SK-N-SH (cell line): ENCODE results near the gene ZNRF1. TPM values are rescaled to one million over a fixed set of nuclear protein-coding genes. Genes with fewer than 3 reads are reported as not detected.

Experiments used
- CTCF ChIA-PET: fragments of 300-600, 350-600 bp; formaldehyde crosslinking; extraction: SDS; loops from one replicate; lab custom pipeline; 2021; lab: Yijun Ruan, JAX
- POLR2A ChIA-PET: fragments of 350-600 bp; sonication (Branson Sonifier 250); formaldehyde crosslinking; extraction: SDS; loops from one replicate; lab custom pipeline; 2020; ENCODE audit warnings: antibody characterized with exemption, inconsistent platforms; lab: Yijun Ruan, JAX
- DNase-seq: peaks from one replicate; pipeline ENCODE4 v3.0.0; 2012
- H2AFZ ChIP-seq: fragments of 200-600 bp; sonication (generic); 2 replicates; pipeline ENCODE4 v1.8.1; 2016; ENCODE audit warnings: antibody characterized with exemption, mild to moderate bottlenecking, low read depth
- H3F3A ChIP-seq: fragments of 200-600 bp; sonication (generic); replicated peaks from 2 replicates; pipeline ENCODE3; 2016; ENCODE audit warnings: antibody characterized with exemption, mild to moderate bottlenecking; ENCODE audit not compliant: insufficient read depth
- H3K27ac ChIP-seq, 2 experiments: fragments of 200-500 bp in 1 of 2; fragments of 200-600 bp in 1 of 2; sonication (Bioruptor generic) in 1 of 2; sonication (generic), shearing (Covaris generic) in 1 of 2; 2 replicates each; pipeline versions ENCODE4 v1.5.1 to v1.6.1; 2014 to 2016; ENCODE audit warnings: low read depth in 2 of 2, inconsistent platforms in 1 of 2, low read length in 1 of 2, mild to moderate bottlenecking in 1 of 2, mixed read lengths in 1 of 2
- H3K27me3 ChIP-seq: fragments of 200-600 bp; sonication (generic), shearing (Covaris generic); 2 replicates; pipeline ENCODE4 v1.6.1; 2016; ENCODE audit warnings: mixed run types; ENCODE audit not compliant: insufficient read depth
- H3K36me3 ChIP-seq, 2 experiments: fragments of 200-500 bp in 1 of 2; fragments of 200-600 bp in 1 of 2; sonication (Bioruptor generic) in 1 of 2; sonication (generic) in 1 of 2; replicated peaks in 1 of 2; 2 replicates each; pipeline versions ENCODE3 to v1.5.1; 2014 to 2016; ENCODE audit warnings: low read length in 1 of 2, mild to moderate bottlenecking in 1 of 2; ENCODE audit not compliant: insufficient read depth in 2 of 2, control insufficient read depth in 1 of 2
- H3K4me1 ChIP-seq, 2 experiments: fragments of 200-500 bp in 1 of 2; fragments of 200-600 bp in 1 of 2; sonication (Bioruptor generic) in 1 of 2; sonication (generic), shearing (Covaris generic) in 1 of 2; 2 replicates each; pipeline versions ENCODE4 v1.5.1 to v1.6.1; 2014 to 2016; ENCODE audit warnings: low read depth in 1 of 2, low read length in 1 of 2, mixed run types in 1 of 2; ENCODE audit not compliant: insufficient read depth in 2 of 2, control insufficient read depth in 1 of 2
- H3K4me2 ChIP-seq: fragments of 200-600 bp; sonication (generic), shearing (Covaris generic); 2 replicates; pipeline ENCODE4 v1.6.1; 2017; ENCODE audit warnings: mixed run types
- H3K4me3 ChIP-seq, 2 experiments: fragments of 200-500 bp in 1 of 2; fragments of 200-600 bp in 1 of 2; sonication (Bioruptor generic) in 1 of 2; sonication (generic), shearing (Covaris generic) in 1 of 2; 2 replicates each; pipeline versions ENCODE4 v1.5.1 to v1.8.1; 2014 to 2016; ENCODE audit warnings: low read depth in 2 of 2, inconsistent platforms in 1 of 2, low read length in 1 of 2, mild to moderate bottlenecking in 1 of 2, mixed read lengths in 1 of 2, moderate library complexity in 1 of 2
- H3K79me2 ChIP-seq: fragments of 200-600 bp; sonication (generic); 2 replicates; pipeline ENCODE4 v1.8.1; 2017; ENCODE audit warnings: mild to moderate bottlenecking; ENCODE audit not compliant: insufficient read depth
- H3K9ac ChIP-seq: fragments of 200-600 bp; sonication (generic); 2 replicates; pipeline ENCODE4 v1.6.1; 2017; ENCODE audit warnings: mixed run types
- H3K9me2 ChIP-seq: fragments of 200-600 bp; sonication (generic); 2 replicates; pipeline ENCODE4 v1.6.1; 2017; ENCODE audit warnings: mixed run types
- H3K9me3 ChIP-seq: fragments of 200-600 bp; sonication (generic); 2 replicates; pipeline ENCODE4 v1.6.1; 2017; ENCODE audit warnings: mixed run types, mild to moderate bottlenecking, moderate library complexity
- H4K20me1 ChIP-seq: fragments of 200-600 bp; sonication (generic); 2 replicates; pipeline ENCODE4 v1.6.1; 2017; ENCODE audit warnings: mild to moderate bottlenecking, mixed run types; ENCODE audit not compliant: insufficient read depth
- CHD2 ChIP-seq: fragments of 150-350 bp; IDR thresholded peaks from 2 replicates; pipeline ENCODE4 v1.6.1; 2018; ENCODE audit warnings: low read length; ENCODE audit not compliant: partially characterized antibody
- EP300 ChIP-seq, 2 experiments: IDR thresholded peaks; 2 replicates each; pipeline versions ENCODE4 v1.4.0 to v1.6.1; 2012; ENCODE audit warnings: borderline replicate concordance in 1 of 2, low read depth in 1 of 2, low read length in 1 of 2
- EZH2phosphoT487 ChIP-seq: fragments of 200-600 bp; sonication (generic); IDR thresholded peaks from 2 replicates; pipeline ENCODE4 v1.6.1; 2017; ENCODE audit warnings: low read depth, mixed run types, mild to moderate bottlenecking, antibody characterized with exemption, moderate library complexity, borderline replicate concordance
- FOSL2 ChIP-seq: IDR thresholded peaks from 2 replicates; pipeline ENCODE4 v1.4.0; 2012; ENCODE audit warnings: low read depth, mild to moderate bottlenecking, moderate library complexity, borderline replicate concordance
- MEF2A ChIP-seq: IDR thresholded peaks from 2 replicates; pipeline ENCODE4 v1.4.0; 2012; ENCODE audit warnings: low read depth, borderline replicate concordance
- MXI1 ChIP-seq: IDR thresholded peaks from 2 replicates; pipeline ENCODE4 v1.6.1; 2012; ENCODE audit warnings: mild to moderate bottlenecking, low read depth, low read length, improper control_type of control experiment
- NRF1 ChIP-seq: IDR thresholded peaks from 2 replicates; pipeline ENCODE4 v1.6.1; 2012; ENCODE audit warnings: low read depth, mild to moderate bottlenecking, low read length
- PBX3 ChIP-seq: IDR thresholded peaks from 2 replicates; pipeline ENCODE4; 2012
- RCOR1 ChIP-seq: fragments of 150-350 bp; IDR thresholded peaks from 2 replicates; pipeline ENCODE4 v1.6.1; 2017; ENCODE audit warnings: antibody characterized with exemption, low read length
- RXRA ChIP-seq: IDR thresholded peaks from 2 replicates; pipeline ENCODE4 v1.4.0; 2012; ENCODE audit warnings: low read depth, mild to moderate bottlenecking, borderline replicate concordance
- SIN3A ChIP-seq: IDR thresholded peaks from 2 replicates; pipeline ENCODE4 v1.6.1; 2012; ENCODE audit warnings: low read depth, mild to moderate bottlenecking, low read length, moderate library complexity, borderline replicate concordance
- TCF12 ChIP-seq: IDR thresholded peaks from 2 replicates; pipeline ENCODE4 v1.4.0; 2012
- TEAD4 ChIP-seq: IDR thresholded peaks from 2 replicates; pipeline ENCODE4 v1.4.0; 2012; ENCODE audit warnings: mild to moderate bottlenecking, borderline replicate concordance; ENCODE audit not compliant: insufficient read depth
- USF2 ChIP-seq: fragments of 150-350 bp; IDR thresholded peaks from 2 replicates; pipeline ENCODE4 v1.6.1; 2017; ENCODE audit warnings: antibody characterized with exemption, low read length, low read depth, borderline replicate concordance
- YY1 ChIP-seq: IDR thresholded peaks from 2 replicates; pipeline ENCODE4 v1.4.0; 2012; ENCODE audit warnings: low read depth, mild to moderate bottlenecking
- WGBS: methylation state at CpG from one replicate; pipeline ENCODE4 v1.1.6; 2017; ENCODE audit warnings: low lambda C conversion rate; 5-methylcytosine and 5-hydroxymethylcytosine counted together
- polyA plus RNA-seq, 3 experiments: library from polyadenylated mRNA; depleted of rRNA; stranded (reverse); fragments of >200 nt; gene quantifications; 2 replicates each; pipeline ENCODE4 v1.2.3, GENCODE V29; 2012

Gene ZNRF1
- polyA plus RNA-seq, 1 of the 3 experiments (the other 2 are of a cell fraction) = 23.7 TPM

DNA sequence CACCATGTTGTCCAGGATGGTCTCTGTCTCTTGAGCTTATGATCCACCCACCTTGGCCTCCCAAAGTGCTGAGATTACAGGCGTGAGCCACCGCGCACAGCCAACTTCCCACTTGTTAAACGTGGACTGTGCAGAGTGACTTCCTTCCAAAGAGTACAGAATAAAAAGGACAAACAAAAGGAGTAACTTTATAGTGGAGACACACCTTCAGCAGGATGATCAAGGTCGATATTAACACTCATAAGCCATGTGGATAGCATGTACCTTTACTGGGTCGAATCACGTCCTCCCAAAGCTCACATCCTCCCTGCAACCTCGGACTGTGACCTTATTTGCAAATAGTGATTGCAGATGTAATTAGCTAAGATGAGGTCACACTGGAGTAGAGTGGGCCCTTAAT, 139.4 kb downstream of the ZNRF1 start:
- no peaks in the 10 kb centered on the region for H3K79me2 ChIP-seq
- no peak for DNase-seq
- H3K9ac ChIP-seq = no peak overlapping the region
- no peaks in the 10 kb centered on the region for H3K9me3 ChIP-seq
- H3K27ac ChIP-seq = no peak overlapping the region
- no peaks in the 10 kb centered on the region for H3K36me3 ChIP-seq
- H3F3A ChIP-seq = no peaks in the 10 kb centered on the region
- no peak overlapping the region for H3K4me2 ChIP-seq
- H3K4me1 ChIP-seq = no peaks in the 10 kb centered on the region
- POLR2A ChIA-PET = no interaction called here
- 60% methylated on average over 8 of the region's 8 CpGs for WGBS
- no peak overlapping the region for H2AFZ ChIP-seq
- no peak for TF ChIP-seq USF2
- TF ChIP-seq, all 33 proteins: peak for 0
- CTCF ChIA-PET = interaction anchor here (0.8 to 1.1 kb wide), 2 partner anchors 27 to 60 kb away, joined by 3 to 4 read pairs; no protein-coding TSS in a partner anchor
- Histone ChIP-seq H3K4me3 (no peak overlapping the region), H3K9me2 (no peaks in the 10 kb centered on the region), H3K27me3 (no peaks in the 10 kb centered on the region), H4K20me1 (no peaks in the 10 kb centered on the region)

DNA sequence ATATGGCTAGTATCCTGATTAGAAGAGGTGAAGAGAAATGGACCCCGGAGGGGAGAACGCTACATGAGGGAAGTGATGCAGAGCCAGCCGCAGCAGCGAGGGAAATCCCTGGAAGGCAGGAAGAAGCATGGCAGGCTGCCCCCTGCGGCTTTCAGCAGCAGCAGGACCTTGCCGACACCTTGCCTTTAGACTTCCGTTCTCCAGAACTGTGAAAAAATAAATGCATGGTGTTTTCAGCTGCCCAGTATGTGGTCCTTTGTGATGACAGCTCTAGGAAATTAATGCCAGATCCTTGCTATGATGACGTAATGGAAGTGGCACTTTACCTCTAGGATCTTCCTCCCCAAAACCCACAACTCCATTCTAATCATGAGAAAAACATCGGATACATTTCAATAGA, 139.8 kb downstream of the ZNRF1 start:
- H3K9me2 ChIP-seq = no peaks in the 10 kb centered on the region
- TF ChIP-seq CHD2 (no peak), TCF12 (peak; percentile 48), PBX3 (peak; percentile 38; the same call in 1 of the 2 replicates)
- H3K4me1 ChIP-seq = no peaks in the 10 kb centered on the region
- H4K20me1 ChIP-seq = no peaks in the 10 kb centered on the region
- ChIA-PET CTCF (interaction anchor here (0.8 kb wide), 1 partner anchor 27 kb away, joined by 4 read pairs; no protein-coding TSS in a partner anchor), POLR2A (no interaction called here)
- H3K79me2 ChIP-seq = no peaks in the 10 kb centered on the region
- no peaks in the 10 kb centered on the region for H3K9me3 ChIP-seq
- H3K27me3 ChIP-seq = no peaks in the 10 kb centered on the region
- no peak overlapping the region for H3K9ac ChIP-seq
- H3K4me3 ChIP-seq = no peak overlapping the region
- no peak overlapping the region for H2AFZ ChIP-seq
- no peak for DNase-seq
- H3F3A ChIP-seq = no peaks in the 10 kb centered on the region
- H3K36me3 ChIP-seq = no peaks in the 10 kb centered on the region
- H3K27ac ChIP-seq = no peak overlapping the region
- 84% methylated on average over 9 of the region's 9 CpGs for WGBS
- H3K4me2 ChIP-seq = no peak overlapping the region

DNA sequence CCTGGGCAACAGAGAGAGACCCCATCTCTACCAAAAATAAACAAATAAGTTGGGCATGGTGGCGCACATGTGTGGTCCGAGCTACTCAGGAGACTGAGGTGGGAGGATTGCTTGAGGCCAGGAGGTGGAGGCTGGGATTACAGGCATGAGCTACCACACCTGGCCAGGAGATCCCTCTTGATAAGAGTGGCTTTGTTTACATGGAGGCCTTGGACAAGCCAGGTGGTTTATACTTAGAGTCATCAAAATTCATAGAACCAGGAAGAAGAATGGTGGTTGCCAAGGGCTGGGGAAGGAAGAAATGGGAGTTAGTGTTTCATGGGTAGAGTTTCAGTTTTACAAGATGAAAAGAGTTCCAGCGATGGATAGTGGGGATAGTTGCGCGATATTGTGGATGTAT, 140.7 kb downstream of the ZNRF1 start:
- no peaks in the 10 kb centered on the region for H3K79me2 ChIP-seq
- H3K9ac ChIP-seq = no peak overlapping the region
- WGBS = 100% methylated on average over 5 of the region's 5 CpGs
- POLR2A ChIA-PET = no interaction called here
- CTCF ChIA-PET = no interaction called here
- no peak overlapping the region for H2AFZ ChIP-seq
- H3F3A ChIP-seq = no peaks in the 10 kb centered on the region
- H3K9me2 ChIP-seq = no peaks in the 10 kb centered on the region
- H3K4me2 ChIP-seq = no peak overlapping the region
- no peaks in the 10 kb centered on the region for H4K20me1 ChIP-seq
- no peaks in the 10 kb centered on the region for H3K4me1 ChIP-seq
- no peak for TF ChIP-seq RXRA
- no peak for TF ChIP-seq MEF2A
- no peak for TF ChIP-seq YY1
- TF ChIP-seq EP300 (IDR thresholded peaks at IDR 0.05; ENCODE audit: borderline replicate concordance in 1 of 2, low read depth in 1 of 2, low read length in 1 of 2) = no peak
- no peak for TF ChIP-seq FOSL2
- TF ChIP-seq TEAD4 = no peak
- no peak for TF ChIP-seq SIN3A
- no peak for TF ChIP-seq CHD2
- TF ChIP-seq EZH2phosphoT487 = no peak
- TF ChIP-seq RCOR1 = no peak
- TF ChIP-seq MXI1 = no peak
- TF ChIP-seq NRF1 = no peak
- H3K4me3 ChIP-seq = no peak overlapping the region
- H3K27me3 ChIP-seq = no peaks in the 10 kb centered on the region
- H3K36me3 ChIP-seq = no peaks in the 10 kb centered on the region
- H3K27ac ChIP-seq = no peak overlapping the region
- H3K9me3 ChIP-seq = no peaks in the 10 kb centered on the region
- DNase-seq = no peak
